HepG2 (cell line): Measurements from ENCODE around the gene LRRC3C. TPM values are rescaled to one million over a fixed set of nuclear protein-coding genes. Genes with fewer than 3 reads are reported as not detected.

Experiments
- ATF1 ChIP-seq: IDR thresholded peaks from 2 replicates; pipeline ENCODE4 v1.6.1; 2016; ENCODE audit warnings: mild to moderate bottlenecking, control low read depth
- FOXO1 ChIP-seq: sonication (generic); formaldehyde crosslinking; IDR thresholded peaks from 2 replicates; pipeline ENCODE4 v1.4.0; 2020; ENCODE audit warnings: missing genetic modification reagents
- HMGA1 ChIP-seq: sonication (generic); formaldehyde crosslinking; conservative IDR thresholded peaks from 2 replicates; pipeline ENCODE4 v1.4.0; 2020; ENCODE audit warnings: missing genetic modification reagents
- KDM6A ChIP-seq: IDR thresholded peaks from 2 replicates; pipeline ENCODE4 v1.6.1; 2016; ENCODE audit warnings: low read depth
- MED1 ChIP-seq: sonication (generic); formaldehyde crosslinking; IDR thresholded peaks from 2 replicates; pipeline ENCODE4 v1.4.0; 2020; ENCODE audit warnings: missing genetic modification reagents
- PHF21A ChIP-seq: sonication (generic); formaldehyde crosslinking; IDR thresholded peaks from 2 replicates; pipeline ENCODE4 v1.5.0; 2020; ENCODE audit warnings: mild to moderate bottlenecking, missing genetic modification reagents
- PPARG ChIP-seq: conservative IDR thresholded peaks from 2 replicates; pipeline ENCODE4 v1.6.1; 2016; ENCODE audit warnings: missing biosample characterization, missing genetic modification reagents
- RAD21 ChIP-seq: fragments of 450-650 bp; formaldehyde crosslinking; IDR thresholded peaks from 2 replicates; pipeline ENCODE4 v1.5.0; 2020; ENCODE audit warnings: mild to moderate bottlenecking
- REPIN1 ChIP-seq: sonication (generic); formaldehyde crosslinking; IDR thresholded peaks from 2 replicates; pipeline ENCODE4 v1.8.0; 2022; ENCODE audit warnings: missing genetic modification reagents, low read depth, mild to moderate bottlenecking, borderline replicate concordance
- SIX1 ChIP-seq: sonication (generic); formaldehyde crosslinking; IDR thresholded peaks from 2 replicates; pipeline ENCODE4 v1.4.0; 2020; ENCODE audit warnings: missing genetic modification reagents, borderline replicate concordance
- TRIM24 ChIP-seq: sonication (generic); formaldehyde crosslinking; IDR thresholded peaks from 2 replicates; pipeline ENCODE4 v1.8.0; 2022; ENCODE audit warnings: mild to moderate bottlenecking, missing genetic modification reagents
- ZBTB3 ChIP-seq: sonication (generic); formaldehyde crosslinking; IDR thresholded peaks from 2 replicates; pipeline ENCODE4 v1.4.0; 2020; ENCODE audit warnings: low read depth, mild to moderate bottlenecking, moderate library complexity, missing genetic modification reagents, borderline replicate concordance
- ZNF143 ChIP-seq: sonication (generic); formaldehyde crosslinking; IDR thresholded peaks from 2 replicates; pipeline ENCODE4 v1.4.0; 2020; ENCODE audit warnings: missing genetic modification reagents
- ZNF34 ChIP-seq: sonication (generic); formaldehyde crosslinking; IDR thresholded peaks from 2 replicates; pipeline ENCODE4 v1.4.0; 2020; ENCODE audit warnings: mild to moderate bottlenecking, missing genetic modification reagents, borderline replicate concordance
- ZNF484 ChIP-seq: sonication (generic); formaldehyde crosslinking; IDR thresholded peaks from 2 replicates; pipeline ENCODE4 v1.5.1; 2020; ENCODE audit warnings: mild to moderate bottlenecking, low read depth, missing genetic modification reagents, borderline replicate concordance
- ZNF549 ChIP-seq: sonication (generic); formaldehyde crosslinking; IDR thresholded peaks from 2 replicates; pipeline ENCODE4 v1.5.0; 2020; ENCODE audit warnings: missing genetic modification reagents
- ZNF605 ChIP-seq: sonication (generic); formaldehyde crosslinking; IDR thresholded peaks from 2 replicates; pipeline ENCODE4 v1.8.0; 2022; ENCODE audit warnings: mild to moderate bottlenecking, missing genetic modification reagents
- ZNF7 ChIP-seq: IDR thresholded peaks from 2 replicates; pipeline ENCODE4 v1.6.1; 2016; ENCODE audit warnings: missing biosample characterization, missing genetic modification reagents
- ZNF782 ChIP-seq: sonication (generic); formaldehyde crosslinking; IDR thresholded peaks from 2 replicates; pipeline ENCODE4 v1.4.0; 2020; ENCODE audit warnings: missing genetic modification reagents, mild to moderate bottlenecking, borderline replicate concordance
- ZNF841 ChIP-seq: sonication (generic); formaldehyde crosslinking; IDR thresholded peaks from 2 replicates; pipeline ENCODE4 v1.8.1; 2023; ENCODE audit warnings: missing genetic modification reagents, borderline replicate concordance
- ZSCAN20 ChIP-seq: sonication (generic); formaldehyde crosslinking; IDR thresholded peaks from 2 replicates; pipeline ENCODE4 v1.4.0; 2020; ENCODE audit warnings: missing genetic modification reagents, mild to moderate bottlenecking, borderline replicate concordance
- ZSCAN29 ChIP-seq: sonication (generic); formaldehyde crosslinking; conservative IDR thresholded peaks from 2 replicates; pipeline ENCODE4 v1.4.0; 2020; ENCODE audit warnings: mild to moderate bottlenecking, missing genetic modification reagents
- polyA plus RNA-seq, 8 experiments: library from polyadenylated mRNA; depleted of rRNA in 3 of 8; stranded (reverse) in 7 of 8; unstranded in 1 of 8; fragments of >200 nt; fragmentation: Illumina TruSeq in 4 of 8; extraction: Trizol in 4 of 8; gene quantifications; 2 replicates each; pipeline versions ENCODE4 v1.2.1 to v1.2.3, GENCODE V29; 2011 to 2016; ENCODE audit warnings: low read depth in 4 of 8, missing spikeins in 1 of 8, mixed read lengths in 1 of 8; ENCODE audit not compliant: insufficient read depth in 1 of 8
- total RNA-seq, 5 experiments: library from RNA; depleted of rRNA; stranded (reverse); fragments of >200 nt; fragmentation: Illumina TruSeq; extraction: Trizol; gene quantifications; 2 replicates each; pipeline ENCODE4 v1.2.3, GENCODE V29; 2016; ENCODE audit warnings: low read depth in 1 of 5
- TF ChIP-seq, protein P1 (sequence below): sonication (generic); formaldehyde crosslinking; IDR thresholded peaks from 2 replicates; pipeline ENCODE4 v1.5.0; 2020; ENCODE audit warnings: mild to moderate bottlenecking, missing genetic modification reagents
- TF ChIP-seq, protein P2 (sequence below): sonication (generic); formaldehyde crosslinking; IDR thresholded peaks from 2 replicates; pipeline ENCODE4 v1.4.0; 2020; ENCODE audit warnings: missing genetic modification reagents
- TF ChIP-seq, protein P3 (sequence below): sonication (generic); formaldehyde crosslinking; IDR thresholded peaks from 2 replicates; pipeline ENCODE4 v1.8.1; 2022; ENCODE audit warnings: mild to moderate bottlenecking, missing genetic modification reagents
- TF ChIP-seq, protein P4 (sequence below): sonication (generic); formaldehyde crosslinking; IDR thresholded peaks from 2 replicates; pipeline ENCODE4 v1.4.0; 2020; ENCODE audit warnings: missing genetic modification reagents

Gene LRRC3C
- total and polyA plus RNA-seq, 2 of the 13 experiments (the other 11 are each of a cell fraction or from before 2014, with no cell fraction given): 0.17 TPM; not detected in 1

DNA sequence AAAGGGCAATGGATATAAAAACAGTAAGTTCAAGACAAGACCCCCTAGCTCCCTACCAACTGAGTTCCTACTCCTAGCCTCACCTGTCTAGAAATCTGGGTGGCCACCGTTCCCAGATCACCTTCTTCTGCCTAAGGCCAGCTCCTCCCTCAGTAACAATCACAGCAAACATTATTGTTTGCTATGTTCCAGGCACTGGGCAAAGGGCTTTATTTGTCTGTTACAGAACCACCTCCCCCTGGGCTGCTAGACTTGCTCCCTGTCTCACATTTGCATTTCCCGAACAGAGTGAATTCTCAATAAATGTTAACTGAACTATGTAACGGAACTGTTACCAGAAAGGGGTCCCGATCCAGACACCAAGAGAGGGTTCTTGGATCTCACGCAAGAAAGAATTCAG lies 6.8 kb downstream of the LRRC3C start (continued):
- TF ChIP-seq KDM6A (CRISPR knock-in tag) (no peak), ZNF143 (CRISPR knock-in tag) (no peak), PHF21A (CRISPR knock-in tag) (peak; percentile 57), TRIM24 (CRISPR knock-in tag) (no peak), ZNF7 (CRISPR knock-in tag) (peak; percentile 88), ZNF549 (CRISPR knock-in tag) (no peak), ZNF605 (CRISPR knock-in tag) (0 out of 2 replicates have a peak, but pooled peaks have one; percentile 41), ZNF484 (CRISPR knock-in tag) (no peak), ZNF841 (no peak), ZSCAN20 (CRISPR knock-in tag) (no peak), ZSCAN29 (CRISPR knock-in tag) (no peak), REPIN1 (CRISPR knock-in tag) (peak; percentile 98), PPARG (peak; percentile 26; the same call in 1 of the 2 replicates), ZNF34 (CRISPR knock-in tag) (no peak), ZBTB3 (no peak), HMGA1 (CRISPR knock-in tag) (no peak), ATF1 (CRISPR knock-in tag) (no peak), ZNF782 (CRISPR knock-in tag) (no peak), SIX1 (CRISPR knock-in tag) (no peak), RAD21 (CRISPR knock-in tag) (no peak), MED1 (CRISPR knock-in tag) (no peak), FOXO1 (peak; percentile 23; the same call in 1 of the 2 replicates)
- TF ChIP-seq, protein P1, sequence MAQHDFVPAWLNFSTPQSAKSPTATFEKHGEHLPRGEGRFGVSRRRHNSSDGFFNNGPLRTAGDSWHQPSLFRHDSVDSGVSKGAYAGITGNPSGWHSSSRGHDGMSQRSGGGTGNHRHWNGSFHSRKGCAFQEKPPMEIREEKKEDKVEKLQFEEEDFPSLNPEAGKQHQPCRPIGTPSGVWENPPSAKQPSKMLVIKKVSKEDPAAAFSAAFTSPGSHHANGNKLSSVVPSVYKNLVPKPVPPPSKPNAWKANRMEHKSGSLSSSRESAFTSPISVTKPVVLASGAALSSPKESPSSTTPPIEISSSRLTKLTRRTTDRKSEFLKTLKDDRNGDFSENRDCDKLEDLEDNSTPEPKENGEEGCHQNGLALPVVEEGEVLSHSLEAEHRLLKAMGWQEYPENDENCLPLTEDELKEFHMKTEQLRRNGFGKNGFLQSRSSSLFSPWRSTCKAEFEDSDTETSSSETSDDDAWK (CRISPR knock-in tag): no peak
- TF ChIP-seq, protein P2, sequence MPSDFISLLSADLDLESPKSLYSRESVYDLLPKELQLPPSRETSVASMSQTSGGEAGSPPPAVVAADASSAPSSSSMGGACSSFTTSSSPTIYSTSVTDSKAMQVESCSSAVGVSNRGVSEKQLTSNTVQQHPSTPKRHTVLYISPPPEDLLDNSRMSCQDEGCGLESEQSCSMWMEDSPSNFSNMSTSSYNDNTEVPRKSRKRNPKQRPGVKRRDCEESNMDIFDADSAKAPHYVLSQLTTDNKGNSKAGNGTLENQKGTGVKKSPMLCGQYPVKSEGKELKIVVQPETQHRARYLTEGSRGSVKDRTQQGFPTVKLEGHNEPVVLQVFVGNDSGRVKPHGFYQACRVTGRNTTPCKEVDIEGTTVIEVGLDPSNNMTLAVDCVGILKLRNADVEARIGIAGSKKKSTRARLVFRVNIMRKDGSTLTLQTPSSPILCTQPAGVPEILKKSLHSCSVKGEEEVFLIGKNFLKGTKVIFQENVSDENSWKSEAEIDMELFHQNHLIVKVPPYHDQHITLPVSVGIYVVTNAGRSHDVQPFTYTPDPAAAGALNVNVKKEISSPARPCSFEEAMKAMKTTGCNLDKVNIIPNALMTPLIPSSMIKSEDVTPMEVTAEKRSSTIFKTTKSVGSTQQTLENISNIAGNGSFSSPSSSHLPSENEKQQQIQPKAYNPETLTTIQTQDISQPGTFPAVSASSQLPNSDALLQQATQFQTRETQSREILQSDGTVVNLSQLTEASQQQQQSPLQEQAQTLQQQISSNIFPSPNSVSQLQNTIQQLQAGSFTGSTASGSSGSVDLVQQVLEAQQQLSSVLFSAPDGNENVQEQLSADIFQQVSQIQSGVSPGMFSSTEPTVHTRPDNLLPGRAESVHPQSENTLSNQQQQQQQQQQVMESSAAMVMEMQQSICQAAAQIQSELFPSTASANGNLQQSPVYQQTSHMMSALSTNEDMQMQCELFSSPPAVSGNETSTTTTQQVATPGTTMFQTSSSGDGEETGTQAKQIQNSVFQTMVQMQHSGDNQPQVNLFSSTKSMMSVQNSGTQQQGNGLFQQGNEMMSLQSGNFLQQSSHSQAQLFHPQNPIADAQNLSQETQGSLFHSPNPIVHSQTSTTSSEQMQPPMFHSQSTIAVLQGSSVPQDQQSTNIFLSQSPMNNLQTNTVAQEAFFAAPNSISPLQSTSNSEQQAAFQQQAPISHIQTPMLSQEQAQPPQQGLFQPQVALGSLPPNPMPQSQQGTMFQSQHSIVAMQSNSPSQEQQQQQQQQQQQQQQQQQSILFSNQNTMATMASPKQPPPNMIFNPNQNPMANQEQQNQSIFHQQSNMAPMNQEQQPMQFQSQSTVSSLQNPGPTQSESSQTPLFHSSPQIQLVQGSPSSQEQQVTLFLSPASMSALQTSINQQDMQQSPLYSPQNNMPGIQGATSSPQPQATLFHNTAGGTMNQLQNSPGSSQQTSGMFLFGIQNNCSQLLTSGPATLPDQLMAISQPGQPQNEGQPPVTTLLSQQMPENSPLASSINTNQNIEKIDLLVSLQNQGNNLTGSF (CRISPR knock-in tag): no peak
- TF ChIP-seq, protein P3, sequence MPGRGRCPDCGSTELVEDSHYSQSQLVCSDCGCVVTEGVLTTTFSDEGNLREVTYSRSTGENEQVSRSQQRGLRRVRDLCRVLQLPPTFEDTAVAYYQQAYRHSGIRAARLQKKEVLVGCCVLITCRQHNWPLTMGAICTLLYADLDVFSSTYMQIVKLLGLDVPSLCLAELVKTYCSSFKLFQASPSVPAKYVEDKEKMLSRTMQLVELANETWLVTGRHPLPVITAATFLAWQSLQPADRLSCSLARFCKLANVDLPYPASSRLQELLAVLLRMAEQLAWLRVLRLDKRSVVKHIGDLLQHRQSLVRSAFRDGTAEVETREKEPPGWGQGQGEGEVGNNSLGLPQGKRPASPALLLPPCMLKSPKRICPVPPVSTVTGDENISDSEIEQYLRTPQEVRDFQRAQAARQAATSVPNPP (CRISPR knock-in tag): no peak
- TF ChIP-seq, protein P4, sequence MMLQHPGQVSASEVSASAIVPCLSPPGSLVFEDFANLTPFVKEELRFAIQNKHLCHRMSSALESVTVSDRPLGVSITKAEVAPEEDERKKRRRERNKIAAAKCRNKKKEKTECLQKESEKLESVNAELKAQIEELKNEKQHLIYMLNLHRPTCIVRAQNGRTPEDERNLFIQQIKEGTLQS (CRISPR knock-in tag): no peak
